GM23338 (cell line): ENCODE measurements around the gene NSUN7.

Experiments
- EZH2phosphoT487 ChIP-seq: fragments of 200-600 bp; sonication (generic); IDR thresholded peaks from one replicate; pipeline ENCODE4 v1.8.1; 2018; ENCODE audit warnings: antibody characterized with exemption; ENCODE audit not compliant: unreplicated experiment
- JUNB ChIP-seq: IDR thresholded peaks from one replicate; pipeline ENCODE4 v1.6.1; 2016; ENCODE audit warnings: antibody characterized with exemption; ENCODE audit not compliant: unreplicated experiment
- NANOG ChIP-seq: IDR thresholded peaks from 2 replicates; pipeline ENCODE4 v1.6.1; 2016; ENCODE audit warnings: antibody characterized with exemption, borderline replicate concordance
- POLR2AphosphoS5 ChIP-seq: IDR thresholded peaks from 2 replicates; pipeline ENCODE4 v1.6.1; 2016; ENCODE audit warnings: antibody characterized with exemption, low read depth
- ZNF462 ChIP-seq: fragments of 250-450 bp; sonication (Bioruptor Pico); IDR thresholded peaks from 2 replicates; pipeline ENCODE4 v1.5.0; 2020; ENCODE audit warnings: mild to moderate bottlenecking, moderate library complexity
- TF ChIP-seq, protein P1 (sequence below), 2 experiments: fragments of 200-600 bp in 1 of 2; sonication (generic) in 1 of 2; conservative IDR thresholded peaks; 2 replicates each; pipeline versions ENCODE4 v1.5.1 to v1.6.1; 2016 to 2017; ENCODE audit warnings: antibody characterized with exemption in 2 of 2, low read depth in 2 of 2, mild to moderate bottlenecking in 2 of 2, moderate library complexity in 1 of 2
- TF ChIP-seq, protein P2 (sequence below): IDR thresholded peaks from 2 replicates; pipeline ENCODE4 v1.6.1; 2016; ENCODE audit warnings: antibody characterized with exemption
- TF ChIP-seq, protein P3 (sequence below): IDR thresholded peaks from one replicate; pipeline ENCODE4 v1.6.1; 2018; ENCODE audit warnings: antibody characterized with exemption; ENCODE audit not compliant: unreplicated experiment

- TF ChIP-seq NANOG (no peak), ZNF462 (no peak), JUNB (no peak), POLR2AphosphoS5 (no peak), EZH2phosphoT487 (no peak)
- TF ChIP-seq, protein P1, sequence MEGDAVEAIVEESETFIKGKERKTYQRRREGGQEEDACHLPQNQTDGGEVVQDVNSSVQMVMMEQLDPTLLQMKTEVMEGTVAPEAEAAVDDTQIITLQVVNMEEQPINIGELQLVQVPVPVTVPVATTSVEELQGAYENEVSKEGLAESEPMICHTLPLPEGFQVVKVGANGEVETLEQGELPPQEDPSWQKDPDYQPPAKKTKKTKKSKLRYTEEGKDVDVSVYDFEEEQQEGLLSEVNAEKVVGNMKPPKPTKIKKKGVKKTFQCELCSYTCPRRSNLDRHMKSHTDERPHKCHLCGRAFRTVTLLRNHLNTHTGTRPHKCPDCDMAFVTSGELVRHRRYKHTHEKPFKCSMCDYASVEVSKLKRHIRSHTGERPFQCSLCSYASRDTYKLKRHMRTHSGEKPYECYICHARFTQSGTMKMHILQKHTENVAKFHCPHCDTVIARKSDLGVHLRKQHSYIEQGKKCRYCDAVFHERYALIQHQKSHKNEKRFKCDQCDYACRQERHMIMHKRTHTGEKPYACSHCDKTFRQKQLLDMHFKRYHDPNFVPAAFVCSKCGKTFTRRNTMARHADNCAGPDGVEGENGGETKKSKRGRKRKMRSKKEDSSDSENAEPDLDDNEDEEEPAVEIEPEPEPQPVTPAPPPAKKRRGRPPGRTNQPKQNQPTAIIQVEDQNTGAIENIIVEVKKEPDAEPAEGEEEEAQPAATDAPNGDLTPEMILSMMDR (conservative IDR thresholded peaks at IDR 0.05; ENCODE audit: low read depth in 2 of 2), result no peak
- TF ChIP-seq, protein P2, sequence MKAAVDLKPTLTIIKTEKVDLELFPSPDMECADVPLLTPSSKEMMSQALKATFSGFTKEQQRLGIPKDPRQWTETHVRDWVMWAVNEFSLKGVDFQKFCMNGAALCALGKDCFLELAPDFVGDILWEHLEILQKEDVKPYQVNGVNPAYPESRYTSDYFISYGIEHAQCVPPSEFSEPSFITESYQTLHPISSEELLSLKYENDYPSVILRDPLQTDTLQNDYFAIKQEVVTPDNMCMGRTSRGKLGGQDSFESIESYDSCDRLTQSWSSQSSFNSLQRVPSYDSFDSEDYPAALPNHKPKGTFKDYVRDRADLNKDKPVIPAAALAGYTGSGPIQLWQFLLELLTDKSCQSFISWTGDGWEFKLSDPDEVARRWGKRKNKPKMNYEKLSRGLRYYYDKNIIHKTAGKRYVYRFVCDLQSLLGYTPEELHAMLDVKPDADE, result no peak
- TF ChIP-seq, protein P3, sequence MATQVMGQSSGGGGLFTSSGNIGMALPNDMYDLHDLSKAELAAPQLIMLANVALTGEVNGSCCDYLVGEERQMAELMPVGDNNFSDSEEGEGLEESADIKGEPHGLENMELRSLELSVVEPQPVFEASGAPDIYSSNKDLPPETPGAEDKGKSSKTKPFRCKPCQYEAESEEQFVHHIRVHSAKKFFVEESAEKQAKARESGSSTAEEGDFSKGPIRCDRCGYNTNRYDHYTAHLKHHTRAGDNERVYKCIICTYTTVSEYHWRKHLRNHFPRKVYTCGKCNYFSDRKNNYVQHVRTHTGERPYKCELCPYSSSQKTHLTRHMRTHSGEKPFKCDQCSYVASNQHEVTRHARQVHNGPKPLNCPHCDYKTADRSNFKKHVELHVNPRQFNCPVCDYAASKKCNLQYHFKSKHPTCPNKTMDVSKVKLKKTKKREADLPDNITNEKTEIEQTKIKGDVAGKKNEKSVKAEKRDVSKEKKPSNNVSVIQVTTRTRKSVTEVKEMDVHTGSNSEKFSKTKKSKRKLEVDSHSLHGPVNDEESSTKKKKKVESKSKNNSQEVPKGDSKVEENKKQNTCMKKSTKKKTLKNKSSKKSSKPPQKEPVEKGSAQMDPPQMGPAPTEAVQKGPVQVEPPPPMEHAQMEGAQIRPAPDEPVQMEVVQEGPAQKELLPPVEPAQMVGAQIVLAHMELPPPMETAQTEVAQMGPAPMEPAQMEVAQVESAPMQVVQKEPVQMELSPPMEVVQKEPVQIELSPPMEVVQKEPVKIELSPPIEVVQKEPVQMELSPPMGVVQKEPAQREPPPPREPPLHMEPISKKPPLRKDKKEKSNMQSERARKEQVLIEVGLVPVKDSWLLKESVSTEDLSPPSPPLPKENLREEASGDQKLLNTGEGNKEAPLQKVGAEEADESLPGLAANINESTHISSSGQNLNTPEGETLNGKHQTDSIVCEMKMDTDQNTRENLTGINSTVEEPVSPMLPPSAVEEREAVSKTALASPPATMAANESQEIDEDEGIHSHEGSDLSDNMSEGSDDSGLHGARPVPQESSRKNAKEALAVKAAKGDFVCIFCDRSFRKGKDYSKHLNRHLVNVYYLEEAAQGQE, result no peak
Observed at GRCh38 chr4:40763228-40763716, 13.5 kb downstream of the NSUN7 start.
